Measurements from ENCODE around the gene CBFB. TPM values are rescaled to one million over a fixed set of nuclear protein-coding genes. Genes with fewer than 3 reads are reported as not detected.
A peak's percentile ranks its signal among the peaks of the same experiment; 100 is the strongest.

CBFB gene
- total and polyA plus RNA-seq, 12 donors, result 13.0 to 41.2 (median 27.1) TPM

DNA sequence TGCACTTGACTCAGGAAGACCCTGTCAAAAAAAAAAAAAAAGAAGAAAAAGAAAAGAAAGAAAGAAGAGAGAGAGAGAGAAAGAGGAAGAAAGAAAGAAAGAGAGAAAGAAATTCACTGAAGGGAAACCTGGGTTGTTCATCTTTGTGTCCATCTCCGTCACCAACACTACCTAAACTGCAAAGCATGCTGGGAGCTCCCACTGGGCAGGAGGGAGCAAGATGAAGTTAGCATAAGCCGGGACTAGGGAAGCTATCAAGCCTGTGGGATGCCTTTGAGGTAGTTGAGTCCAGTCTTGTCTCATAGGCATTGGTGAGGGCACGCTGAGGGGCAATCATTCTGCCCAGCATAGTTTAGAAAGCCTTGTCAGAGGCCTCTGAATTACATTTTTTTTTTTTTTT is 7.6 kb upstream of the CBFB start:
- peak in 3 of 7 donors; percentile 1 to 9 (median 3) for DNase-seq
- WGBS, 4 donors, result 72 to 91% (median 87%) methylated on average over 3 of the region's 3 CpGs

GRCh38 chr16:67022531-67023214 is 6.3 kb upstream of the CBFB start:
- Histone ChIP-seq H3K27me3 (no peaks in the 10 kb centered on the region), H3K27ac (no peak overlapping the region), H3K9me3 (replicated peaks in 1 of 3) (no peaks in the 10 kb centered on the region), H3K4me3 (no peak overlapping the region), H3K36me3 (replicated peaks in 1 of 2) (no peaks in the 10 kb centered on the region), H3K4me1 (replicated peaks in 1 of 2) (peaks cover 0 to 8% of the 10 kb centered on the region in 2 donors)
- 63 to 70% (median 65%) methylated on average over 4 of the region's 4 CpGs for WGBS, 4 donors
- intact Hi-C loops (cut with DNase I), result no loop called here
- TF ChIP-seq, protein P1, sequence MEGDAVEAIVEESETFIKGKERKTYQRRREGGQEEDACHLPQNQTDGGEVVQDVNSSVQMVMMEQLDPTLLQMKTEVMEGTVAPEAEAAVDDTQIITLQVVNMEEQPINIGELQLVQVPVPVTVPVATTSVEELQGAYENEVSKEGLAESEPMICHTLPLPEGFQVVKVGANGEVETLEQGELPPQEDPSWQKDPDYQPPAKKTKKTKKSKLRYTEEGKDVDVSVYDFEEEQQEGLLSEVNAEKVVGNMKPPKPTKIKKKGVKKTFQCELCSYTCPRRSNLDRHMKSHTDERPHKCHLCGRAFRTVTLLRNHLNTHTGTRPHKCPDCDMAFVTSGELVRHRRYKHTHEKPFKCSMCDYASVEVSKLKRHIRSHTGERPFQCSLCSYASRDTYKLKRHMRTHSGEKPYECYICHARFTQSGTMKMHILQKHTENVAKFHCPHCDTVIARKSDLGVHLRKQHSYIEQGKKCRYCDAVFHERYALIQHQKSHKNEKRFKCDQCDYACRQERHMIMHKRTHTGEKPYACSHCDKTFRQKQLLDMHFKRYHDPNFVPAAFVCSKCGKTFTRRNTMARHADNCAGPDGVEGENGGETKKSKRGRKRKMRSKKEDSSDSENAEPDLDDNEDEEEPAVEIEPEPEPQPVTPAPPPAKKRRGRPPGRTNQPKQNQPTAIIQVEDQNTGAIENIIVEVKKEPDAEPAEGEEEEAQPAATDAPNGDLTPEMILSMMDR (IDR thresholded peaks at IDR 0.05), result no peak
- no peak for TF ChIP-seq POLR2A (IDR thresholded peaks at IDR 0.05)
- peak in 2 of 7 donors; percentile 6 to 10 for DNase-seq

More for the DNA sequence above, 7.6 kb upstream of the CBFB start:
- Histone ChIP-seq H3K4me1 (replicated peaks in 1 of 2) (no peaks in the 10 kb centered on the region), H3K4me3 (no peak overlapping the region), H3K36me3 (replicated peaks in 1 of 2) (no peaks in the 10 kb centered on the region), H3K27me3 (no peaks in the 10 kb centered on the region), H3K9me3 (replicated peaks in 1 of 3) (no peaks in the 10 kb centered on the region), H3K27ac (no peak overlapping the region)
- intact Hi-C loops (cut with DNase I), result no loop called here
- TF ChIP-seq, protein P1 (IDR thresholded peaks at IDR 0.05), result no peak
- TF ChIP-seq POLR2A (IDR thresholded peaks at IDR 0.05), result no peak

DNA sequence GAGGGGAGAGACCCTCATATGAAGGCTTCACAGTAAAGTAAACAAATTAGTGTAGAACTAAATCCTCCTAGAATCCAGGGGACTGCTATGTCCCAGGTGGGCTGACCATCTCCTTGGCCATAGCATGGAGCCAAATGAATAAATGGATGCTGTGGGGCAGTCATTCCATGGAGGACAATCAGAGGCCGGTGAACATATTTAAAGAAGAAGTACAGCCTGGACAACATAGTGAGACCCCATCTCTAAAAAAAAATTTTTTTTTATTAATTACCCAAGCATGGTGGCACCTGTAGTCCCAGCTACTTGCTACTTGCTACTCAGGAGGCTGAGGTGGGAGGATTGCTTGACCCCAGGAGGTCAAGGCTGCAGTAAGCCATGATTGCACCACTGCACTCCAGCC is 5.3 kb upstream of the CBFB start:
- Histone ChIP-seq H3K36me3 (replicated peaks in 1 of 2) (no peaks in the 10 kb centered on the region), H3K9me3 (replicated peaks in 1 of 3) (no peaks in the 10 kb centered on the region), H3K4me1 (replicated peaks in 1 of 2) (peaks cover 0 to 16% of the 10 kb centered on the region in 2 donors), H3K4me3 (no peak overlapping the region), H3K27ac (no peak overlapping the region), H3K27me3 (no peaks in the 10 kb centered on the region)
- 82 to 94% (median 92%) methylated on average over 1 of the region's 1 CpG for WGBS, 4 donors
- no peak for TF ChIP-seq POLR2A (IDR thresholded peaks at IDR 0.05)
- TF ChIP-seq, protein P1 (IDR thresholded peaks at IDR 0.05), result no peak
- DNase-seq, result no peak
- intact Hi-C loops (cut with DNase I), result no loop called here

GRCh38 chr16:67024384-67025209 is 4.4 kb upstream of the CBFB start:
- intact Hi-C loops (cut with DNase I), result no loop called here
- TF ChIP-seq POLR2A (IDR thresholded peaks at IDR 0.05), result no peak
- TF ChIP-seq, protein P1 (IDR thresholded peaks at IDR 0.05), result no peak
- no peaks in the 10 kb centered on the region for H3K36me3 ChIP-seq (replicated peaks in 1 of 2)
- 59 to 86% (median 78%) methylated on average over 3 to 4 of the region's 4 CpGs for WGBS, 4 donors
- H3K9me3 ChIP-seq (replicated peaks in 1 of 3), result no peaks in the 10 kb centered on the region
- peak in 3 of 7 donors; percentile 5 to 34 (median 15) for DNase-seq
- no peaks in the 10 kb centered on the region for H3K27me3 ChIP-seq
- no peak overlapping the region for H3K27ac ChIP-seq
- H3K4me1 ChIP-seq (replicated peaks in 1 of 2), result peaks cover 0 to 16% of the 10 kb centered on the region in 2 donors
- no peak overlapping the region for H3K4me3 ChIP-seq

Data from adrenal gland (tissue), 12 donors.